Heart left ventricle (tissue), 13 donors: Measurements from ENCODE around the gene ZNF576.

Source experiments
- CTCF ChIP-seq, 12 donors: fragments of 200-600 bp; sonication (generic) in 4 of 12; IDR thresholded peaks; one replicate each; pipeline versions ENCODE4 v1.5.0 to v1.8.0; 2018 to 2022; ENCODE audit warnings: antibody characterized with exemption in 12 of 12, mild to moderate bottlenecking in 5 of 12
- POLR2A ChIP-seq, 2 donors: fragments of 450-650 bp; IDR thresholded peaks; one replicate each; pipeline ENCODE4 v1.6.1; 2017; ENCODE audit warnings: antibody characterized with exemption in 2 of 2, mild to moderate bottlenecking in 2 of 2, moderate library complexity in 2 of 2
- donor health status: ischemic (EF 13 %, LVEDD 7.1; RV severe dilation, severe dysfunction).
- donor health status: DM: no; HTN: yes; CAD: no.
- donor health status: DM: no; HTN: no; CAD: no.
- donor health status: ischemic (EF 25% LVEDD 6.9; RV normal size, moderate dysfunction).
- donor health status: ischemic (EF 25% LVEDD 5.7; RV mildly dilated, moderate dysfunction).
- donor health status: ischemic (EF 35%, LVEDD 5.7; RV mildly dilated, moderate dysfunction).
- donor health status: nonischemic (EF 11% LVEDD 7.7; RV severe dilation, severe dysfunction).
- donor health status: DM: yes; HTN: yes; CAD: no.
- donor health status: PGD.
- donor health status: ischemic (EF 29% LVEDD 5.4; RV normal size, mild dysfunction).
- donor health status: nonischemic (EF 23%, LVEDD 6.1; RV moderate dilation, normal function).

- TF ChIP-seq CTCF (IDR thresholded peaks at IDR 0.05) (no peak), POLR2A (IDR thresholded peaks at IDR 0.05) (no peak)
Observed at GRCh38 chr19:43605875-43606568, 9.6 kb downstream of the ZNF576 start.
